ENCODE results near the gene MTSS2. TPM values are rescaled to one million over a fixed set of nuclear protein-coding genes. Genes with fewer than 3 reads are reported as not detected.
A peak's percentile ranks its signal among the peaks of the same experiment; 100 is the strongest.

MTSS2 gene
- total RNA-seq, 1 donor, result 24.0 TPM

- H3K4me3 ChIP-seq (ENCODE audit: low read depth, low read length), result no peak overlapping the region
- no peak for DNase-seq (ENCODE audit: low read depth)
- TF ChIP-seq, protein P1, sequence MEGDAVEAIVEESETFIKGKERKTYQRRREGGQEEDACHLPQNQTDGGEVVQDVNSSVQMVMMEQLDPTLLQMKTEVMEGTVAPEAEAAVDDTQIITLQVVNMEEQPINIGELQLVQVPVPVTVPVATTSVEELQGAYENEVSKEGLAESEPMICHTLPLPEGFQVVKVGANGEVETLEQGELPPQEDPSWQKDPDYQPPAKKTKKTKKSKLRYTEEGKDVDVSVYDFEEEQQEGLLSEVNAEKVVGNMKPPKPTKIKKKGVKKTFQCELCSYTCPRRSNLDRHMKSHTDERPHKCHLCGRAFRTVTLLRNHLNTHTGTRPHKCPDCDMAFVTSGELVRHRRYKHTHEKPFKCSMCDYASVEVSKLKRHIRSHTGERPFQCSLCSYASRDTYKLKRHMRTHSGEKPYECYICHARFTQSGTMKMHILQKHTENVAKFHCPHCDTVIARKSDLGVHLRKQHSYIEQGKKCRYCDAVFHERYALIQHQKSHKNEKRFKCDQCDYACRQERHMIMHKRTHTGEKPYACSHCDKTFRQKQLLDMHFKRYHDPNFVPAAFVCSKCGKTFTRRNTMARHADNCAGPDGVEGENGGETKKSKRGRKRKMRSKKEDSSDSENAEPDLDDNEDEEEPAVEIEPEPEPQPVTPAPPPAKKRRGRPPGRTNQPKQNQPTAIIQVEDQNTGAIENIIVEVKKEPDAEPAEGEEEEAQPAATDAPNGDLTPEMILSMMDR (IDR thresholded peaks at IDR 0.05; ENCODE audit: insufficient read depth, low read length), result no peak
These were observed 35.5 kb upstream of the MTSS2 start for GRCh38 chr16:70721202-70721963.

GRCh38 chr16:70720425-70721201, 34.8 kb upstream of the MTSS2 start:
- DNase-seq (ENCODE audit: low read depth), result no peak
- TF ChIP-seq, protein P1 (IDR thresholded peaks at IDR 0.05; ENCODE audit: insufficient read depth, low read length), result no peak
- no peak overlapping the region for H3K4me3 ChIP-seq (ENCODE audit: low read depth, low read length)

DNA sequence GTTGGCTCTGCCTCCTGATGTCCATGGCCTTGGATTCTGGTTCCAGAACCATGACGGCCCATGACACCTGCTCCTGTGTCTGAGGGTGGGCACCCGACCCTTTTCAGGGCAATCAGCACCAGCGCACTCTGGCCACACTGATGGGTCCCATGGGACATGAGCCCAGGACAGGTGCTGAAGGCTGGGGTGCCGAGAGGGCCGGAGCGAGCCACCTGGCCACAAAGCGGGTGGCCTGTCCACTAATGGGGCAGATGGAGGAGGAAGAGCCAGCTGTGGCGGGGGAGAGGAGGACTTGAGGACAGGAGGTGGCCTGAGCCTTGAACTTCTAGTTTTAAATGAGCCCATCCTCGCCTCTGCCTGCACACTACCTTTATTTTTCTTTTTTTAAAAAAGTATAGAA, 31.2 kb upstream of the MTSS2 start:
- TF ChIP-seq, protein P1 (IDR thresholded peaks at IDR 0.05; ENCODE audit: insufficient read depth, low read length), result no peak
- no peak for DNase-seq (ENCODE audit: low read depth)
- no peak overlapping the region for H3K4me3 ChIP-seq (ENCODE audit: low read depth, low read length)

- DNase-seq (ENCODE audit: low read depth), result peak; percentile 19
- TF ChIP-seq, protein P1 (IDR thresholded peaks at IDR 0.05; ENCODE audit: insufficient read depth, low read length), result no peak
- no peak overlapping the region for H3K4me3 ChIP-seq (ENCODE audit: low read depth, low read length)
These were observed 30.1 kb upstream of the MTSS2 start for GRCh38 chr16:70715860-70716357.

GRCh38 chr16:70715055-70715858, 29.4 kb upstream of the MTSS2 start:
- TF ChIP-seq, protein P1 (IDR thresholded peaks at IDR 0.05; ENCODE audit: insufficient read depth, low read length), result no peak
- H3K4me3 ChIP-seq (ENCODE audit: low read depth, low read length), result no peak overlapping the region
- DNase-seq (ENCODE audit: low read depth), result peak; percentile 70

GRCh38 chr16:70714581-70715054, 28.8 kb upstream of the MTSS2 start:
- no peak overlapping the region for H3K4me3 ChIP-seq (ENCODE audit: low read depth, low read length)
- TF ChIP-seq, protein P1 (IDR thresholded peaks at IDR 0.05; ENCODE audit: insufficient read depth, low read length), result no peak
- no peak for DNase-seq (ENCODE audit: low read depth)
